VCaP (cell line): ENCODE results near the gene PIK3AP1.

Experiments
- H3K27ac ChIP-seq: fragments of 450-650 bp; 2 replicates; pipeline ENCODE4 v1.5.1; 2017
- CTCF ChIP-seq: fragments of 450-650 bp; conservative IDR thresholded peaks from 2 replicates; pipeline ENCODE4 v1.5.1; 2017; ENCODE audit warnings: mild to moderate bottlenecking, moderate library complexity

PIK3AP1 gene

GRCh38 chr10:96573036-96573435 lies 147.3 kb downstream of the PIK3AP1 start:
- TF ChIP-seq CTCF = no peak
- H3K27ac ChIP-seq = peak overlapping the region; percentile 99

- H3K27ac ChIP-seq = peak overlapping the region; percentile 99
- no peak for TF ChIP-seq CTCF
Measured at GRCh38 chr10:96570983-96571964, 149.0 kb downstream of the PIK3AP1 start.

GRCh38 chr10:96570511-96570910 lies 149.8 kb downstream of the PIK3AP1 start:
- no peak for TF ChIP-seq CTCF
- H3K27ac ChIP-seq = peak overlapping the region; percentile 99; the same call in 1 of the 2 replicates

- H3K27ac ChIP-seq = peak overlapping the region; percentile 84
- TF ChIP-seq CTCF = no peak
Measured at GRCh38 chr10:96568402-96568801, 151.9 kb downstream of the PIK3AP1 start.

GRCh38 chr10:96565774-96566173 lies 154.5 kb downstream of the PIK3AP1 start:
- no peak for TF ChIP-seq CTCF
- H3K27ac ChIP-seq = no peak overlapping the region; the same call in 1 of the 2 replicates

- no peak for TF ChIP-seq CTCF
- H3K27ac ChIP-seq = no peak overlapping the region; the same call in 1 of the 2 replicates
Measured at GRCh38 chr10:96560966-96561887, 159.1 kb downstream of the PIK3AP1 start.

- H3K27ac ChIP-seq = no peak overlapping the region
- no peak for TF ChIP-seq CTCF
Measured at GRCh38 chr10:96560489-96560888, 159.8 kb downstream of the PIK3AP1 start.
